Activated effector memory CD4-positive, alpha-beta T cell treated with Interleukin-2 at 50 U/mL for 16 hours (primary cell): ENCODE results near the gene SNF8.
"Not testable (repeated sequence)": the region's sequence is repeated elsewhere in the genome, so short reads cannot be mapped to it uniquely, and the experiment has no call there.

Experiments used
- DNase-seq: peaks from one replicate; pipeline ENCODE4 v3.0.0-alpha.2; 2020

SNF8 gene, protein sequence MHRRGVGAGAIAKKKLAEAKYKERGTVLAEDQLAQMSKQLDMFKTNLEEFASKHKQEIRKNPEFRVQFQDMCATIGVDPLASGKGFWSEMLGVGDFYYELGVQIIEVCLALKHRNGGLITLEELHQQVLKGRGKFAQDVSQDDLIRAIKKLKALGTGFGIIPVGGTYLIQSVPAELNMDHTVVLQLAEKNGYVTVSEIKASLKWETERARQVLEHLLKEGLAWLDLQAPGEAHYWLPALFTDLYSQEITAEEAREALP

DNA sequence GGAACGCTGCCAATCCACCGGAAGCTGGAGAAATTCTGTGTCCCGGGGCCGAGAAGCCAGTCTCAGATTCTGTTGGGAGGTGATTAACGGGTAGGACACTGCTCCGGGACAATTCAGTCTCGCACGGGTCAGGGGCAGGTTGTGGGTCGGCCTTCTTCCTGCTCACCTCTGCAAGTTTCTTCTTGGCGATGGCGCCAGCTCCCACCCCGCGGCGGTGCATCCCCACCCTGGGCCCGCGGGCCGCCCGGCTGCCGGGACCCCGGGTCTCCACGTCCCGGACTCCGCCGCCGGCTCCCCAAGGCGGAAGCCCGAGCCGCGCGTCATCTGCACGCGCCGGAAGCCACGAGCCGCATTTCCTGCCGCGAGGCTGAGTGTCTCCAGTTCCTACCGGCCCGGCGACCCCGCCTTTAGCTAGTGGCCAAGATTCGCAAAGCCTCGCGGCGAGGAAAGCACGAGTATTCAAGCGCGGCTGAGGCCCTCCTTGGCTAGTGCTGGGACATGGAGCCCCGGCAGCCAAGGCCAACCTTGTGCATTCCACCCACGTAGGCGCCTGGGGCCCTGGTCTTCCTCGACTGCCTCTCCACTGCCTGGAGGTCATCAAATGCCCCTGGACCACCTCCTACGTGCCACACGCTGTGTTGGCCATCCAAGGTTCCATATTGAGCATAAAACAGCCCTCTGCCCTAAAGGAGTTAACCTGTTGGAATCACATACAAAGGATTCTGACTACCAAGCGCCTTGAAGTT lies at the start of gene SNF8:
Gene SNF8, minus strand, starts transcription at position 328 of the 746 bp plus-strand sequence. Its CDS starts 108 bp downstream, at position 220.
- peak; percentile 89 for DNase-seq

GRCh38 chr17:48993951-48994350 lies 49.3 kb upstream of the SNF8 start:
- no peak for DNase-seq

DNA sequence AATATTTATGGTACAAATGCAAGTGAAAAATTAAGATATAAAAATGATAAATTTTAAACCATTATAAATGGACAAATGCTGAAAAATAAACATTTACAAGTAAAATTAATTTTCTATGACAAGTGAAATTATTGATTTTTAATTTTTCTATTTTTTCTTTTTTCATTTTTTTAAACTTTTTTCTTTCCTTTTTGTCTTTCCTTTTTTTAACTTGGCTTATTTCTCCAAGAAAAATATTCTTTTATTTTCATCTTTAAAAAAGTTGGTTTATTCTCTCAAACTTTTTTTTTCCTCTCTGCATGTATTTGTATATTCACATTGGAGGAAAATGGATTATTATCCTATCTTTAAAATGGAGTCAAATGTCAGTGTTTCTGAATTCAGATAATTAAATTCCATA lies 48.7 kb upstream of the SNF8 start:
- no peak for DNase-seq

- no peak for DNase-seq
Measured at GRCh38 chr17:48992444-48992843, 47.8 kb upstream of the SNF8 start.

- DNase-seq: no peak
Measured at GRCh38 chr17:48990882-48991357, 46.3 kb upstream of the SNF8 start.

DNA sequence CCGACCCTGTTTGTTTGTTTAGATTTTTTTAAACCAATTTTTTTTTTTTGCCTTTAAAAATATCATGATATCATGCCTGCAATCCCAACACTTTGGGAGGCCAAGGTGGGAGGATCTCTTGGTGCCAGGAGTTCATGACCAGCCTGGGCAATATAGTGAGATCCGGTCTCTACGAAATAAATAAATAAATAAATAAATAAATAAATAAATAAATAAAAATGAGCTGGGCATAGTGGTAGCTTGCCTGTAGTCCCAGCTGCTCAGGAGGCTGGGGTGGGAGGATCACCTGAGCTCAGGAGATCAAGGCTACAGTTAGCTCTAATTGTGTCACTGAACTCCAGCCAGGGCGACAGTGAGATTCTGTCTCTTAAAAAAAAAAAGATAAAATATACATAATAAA lies 44.5 kb upstream of the SNF8 start:
- DNase-seq: no peak

GRCh38 chr17:48985436-48986245 lies 41.0 kb upstream of the SNF8 start:
- DNase-seq: no peak

GRCh38 chr17:48981927-48982539 lies 37.4 kb upstream of the SNF8 start:
- DNase-seq: no peak

DNA sequence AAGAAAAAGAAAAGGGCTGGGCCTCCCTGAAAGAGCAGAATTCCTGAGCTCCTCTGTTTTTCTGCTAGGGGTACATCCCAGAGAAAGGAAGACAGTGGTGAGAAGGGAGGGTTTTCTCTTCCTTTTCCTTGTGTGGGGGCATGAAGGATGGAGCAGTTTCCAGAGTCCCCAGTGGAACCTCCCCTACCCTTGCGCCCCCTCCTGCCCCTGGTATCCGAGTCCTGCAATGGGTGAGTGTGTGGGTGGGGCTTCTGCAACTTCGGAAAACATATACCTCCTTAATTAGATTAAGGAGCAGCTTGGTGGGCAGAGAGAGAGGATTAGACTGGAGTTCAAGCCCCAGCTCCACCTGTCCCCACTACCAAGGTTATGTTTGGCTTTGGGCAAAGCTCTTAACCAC lies 29.2 kb upstream of the SNF8 start:
- DNase-seq: no peak

GRCh38 chr17:48972749-48973097 lies 28.1 kb upstream of the SNF8 start:
- no peak for DNase-seq

DNA sequence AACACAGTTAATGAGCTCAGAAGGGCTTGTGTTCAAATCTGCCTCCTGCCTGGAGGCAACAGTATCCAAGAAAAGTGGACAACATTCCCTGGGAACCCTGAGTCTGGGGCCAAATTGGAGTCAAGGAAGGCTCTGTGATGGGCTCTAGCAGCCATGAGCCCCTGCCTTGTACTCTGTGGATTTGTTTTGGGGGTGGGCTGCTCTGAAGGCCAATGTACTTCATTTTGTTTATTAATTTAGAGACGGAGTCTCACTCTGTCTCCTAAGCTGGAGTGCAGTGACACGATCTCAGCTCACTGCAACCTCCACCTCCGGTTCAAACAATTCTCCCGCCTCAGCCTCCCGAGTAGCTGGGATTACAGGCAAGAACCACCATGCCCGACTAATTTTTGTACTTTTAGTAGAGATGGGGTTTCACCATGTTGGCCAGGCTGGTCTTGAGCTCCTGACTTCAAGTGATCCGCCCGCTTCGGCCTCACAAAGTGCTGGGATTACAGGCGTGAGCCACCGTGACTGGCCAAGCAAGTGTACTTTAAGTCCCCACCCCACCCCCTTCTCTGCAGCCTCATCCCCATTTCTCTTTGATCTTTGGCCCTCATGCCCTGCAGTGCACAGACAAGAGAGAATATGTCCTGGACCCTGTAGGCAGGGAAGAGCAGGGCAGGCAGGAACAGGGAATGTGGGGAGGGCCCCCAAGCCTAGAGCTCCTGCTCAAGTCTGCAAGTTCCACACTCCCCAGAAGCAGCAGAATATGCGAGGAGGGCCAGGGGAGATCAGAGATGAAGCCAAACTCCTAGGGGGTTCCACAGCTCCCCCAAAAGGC lies 26.4 kb upstream of the SNF8 start:
- no peak for DNase-seq

DNA sequence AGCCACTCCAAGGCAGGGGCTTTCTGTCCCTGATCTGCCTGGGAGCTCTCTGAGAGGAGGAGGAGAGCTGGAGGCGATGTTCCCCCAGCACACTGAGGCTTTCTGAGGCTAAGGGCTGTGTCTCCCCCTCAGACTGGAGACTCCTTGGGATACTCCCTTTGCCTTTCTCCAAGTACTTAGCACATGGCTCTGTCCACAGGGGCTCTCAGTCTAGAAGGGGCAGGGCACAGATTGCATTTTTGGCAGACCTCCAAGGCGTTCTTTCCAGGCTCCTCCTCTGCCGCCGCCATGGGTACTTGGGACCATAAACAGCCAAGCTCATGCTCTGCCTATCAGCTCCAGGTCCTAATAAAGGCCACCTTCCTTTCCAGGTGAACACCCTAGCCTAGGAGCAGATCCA lies 25.6 kb upstream of the SNF8 start:
- no peak for DNase-seq

DNA sequence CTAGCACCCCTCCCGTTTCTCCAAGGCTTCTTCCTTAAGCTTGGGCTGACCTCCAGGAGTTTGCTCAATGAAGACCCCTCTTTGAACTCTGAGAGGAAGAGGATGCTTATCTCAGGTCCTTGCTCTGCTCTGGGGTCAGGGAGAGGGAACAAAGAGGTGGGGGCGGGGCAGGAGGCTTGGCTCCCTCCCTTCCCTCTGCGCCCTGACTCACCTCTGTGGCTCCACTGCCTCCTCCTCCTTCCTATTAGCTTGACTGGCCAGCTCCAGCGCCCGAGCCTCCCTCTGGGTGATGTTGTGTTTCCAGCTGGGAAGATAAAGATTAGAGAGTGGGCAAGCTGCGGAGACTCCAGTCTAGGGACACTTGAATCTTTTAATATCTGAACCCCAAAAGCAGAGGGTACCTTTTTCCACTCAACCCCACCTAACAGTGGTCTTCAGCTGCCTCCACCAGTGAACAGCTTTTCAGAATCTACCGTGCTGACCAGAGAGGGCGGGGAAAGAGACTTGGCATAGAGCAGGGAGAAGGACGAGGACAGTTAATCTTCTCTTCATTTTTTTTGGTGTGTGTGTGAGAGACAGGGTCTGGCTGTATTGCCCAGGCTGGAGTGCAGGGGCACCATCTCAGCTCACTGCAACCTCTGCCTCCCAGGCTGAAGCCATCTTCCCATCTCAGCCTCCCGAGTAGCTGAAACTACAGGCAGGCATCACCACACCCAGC lies 17.0 kb upstream of the SNF8 start:
- DNase-seq: no peak

DNA sequence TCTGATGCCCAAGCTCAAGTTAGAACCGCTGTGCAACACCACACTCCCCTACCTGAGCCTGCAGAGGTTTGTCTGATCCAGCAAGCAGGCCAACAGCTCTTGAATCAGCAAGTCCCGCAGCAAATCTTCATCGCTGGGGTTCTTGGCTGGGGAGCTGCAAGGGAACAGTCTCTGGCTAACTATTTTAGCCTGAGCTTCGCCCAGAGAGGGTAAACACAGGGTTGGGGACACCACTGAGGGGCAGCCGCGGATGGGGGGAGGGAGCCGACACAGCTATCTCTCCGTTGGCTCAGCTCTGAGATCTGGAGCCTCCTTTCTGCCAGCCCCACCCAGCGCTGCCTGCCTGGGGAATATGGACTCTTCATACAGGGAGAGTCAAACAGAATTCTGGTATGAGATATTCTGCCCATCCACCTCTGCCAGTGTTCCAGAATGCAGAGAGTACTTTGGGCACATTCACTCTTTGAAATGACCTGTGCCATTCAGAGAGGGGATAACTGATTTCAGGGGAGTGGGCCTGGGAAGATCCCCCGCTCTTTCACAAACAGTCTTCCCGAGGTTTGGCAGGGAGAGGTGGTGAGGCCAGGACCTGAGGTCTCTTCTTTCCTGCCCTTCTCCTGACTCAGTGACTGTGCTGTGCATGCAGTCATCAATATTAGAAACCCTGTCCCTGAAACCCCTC lies 16.3 kb upstream of the SNF8 start:
- no peak for DNase-seq

DNA sequence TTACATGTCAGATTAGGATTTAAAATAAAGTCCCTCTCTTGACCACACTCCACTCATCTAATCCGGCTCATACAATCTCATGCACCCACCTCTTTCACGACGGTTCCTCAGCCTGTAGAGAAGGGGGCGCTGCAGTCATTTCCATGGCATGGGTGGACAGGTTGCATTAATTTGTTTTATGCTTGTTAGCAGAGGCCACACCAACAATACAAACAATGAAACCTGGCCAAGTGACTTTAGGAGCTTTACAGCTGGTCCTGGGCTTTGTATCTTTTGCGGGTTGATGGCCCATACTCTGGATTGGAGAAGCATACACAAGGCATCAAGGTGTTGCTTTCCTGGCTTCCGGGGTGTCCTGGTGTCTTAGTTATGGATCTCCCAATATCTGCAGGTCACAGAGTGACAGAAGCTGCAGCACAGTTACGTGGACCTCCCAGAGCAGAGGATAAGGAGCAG lies 9.7 kb upstream of the SNF8 start:
- no peak for DNase-seq

DNA sequence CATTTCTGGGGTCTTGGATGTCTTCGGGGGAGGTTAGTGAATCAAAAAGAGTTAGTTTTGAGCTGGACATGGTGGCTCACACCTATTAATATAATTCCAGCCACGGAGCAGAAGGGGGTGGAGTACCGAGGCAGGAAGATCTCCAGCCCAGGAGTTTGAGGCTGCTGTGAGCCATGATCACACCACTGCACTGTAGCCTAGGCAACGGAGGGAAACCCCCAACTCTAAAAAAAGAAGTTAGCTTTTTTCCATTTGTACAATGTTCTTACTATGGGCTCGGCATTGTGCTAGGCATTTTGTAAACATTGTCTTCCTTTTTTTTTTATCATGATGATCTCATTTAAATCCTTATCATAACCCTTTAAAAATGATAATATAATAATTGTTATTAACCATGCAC lies 8.3 kb upstream of the SNF8 start:
- DNase-seq: no peak

GRCh38 chr17:48951572-48951971 lies 6.9 kb upstream of the SNF8 start:
- no peak for DNase-seq

- DNase-seq: not testable (repeated sequence)
Measured at GRCh38 chr17:48945261-48945651, 614 bp upstream of the SNF8 start.

DNA sequence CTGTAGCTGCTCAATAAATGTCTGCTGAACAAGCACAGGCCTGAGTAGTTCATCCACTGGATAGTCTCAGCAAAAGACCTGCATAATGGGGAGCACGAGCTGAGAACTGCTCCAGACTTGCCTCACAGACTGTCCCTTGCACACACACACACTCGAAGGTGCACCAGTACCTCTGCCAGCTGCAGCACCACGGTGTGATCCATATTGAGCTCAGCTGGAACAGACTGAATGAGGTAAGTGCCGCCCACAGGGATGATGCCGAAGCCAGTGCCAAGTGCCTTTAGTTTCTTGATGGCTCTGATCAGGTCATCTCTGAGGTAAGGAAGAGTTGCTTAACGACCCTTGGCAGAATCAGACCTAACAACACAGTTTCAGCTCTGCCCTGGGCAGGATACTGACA lies 11.6 kb downstream of the SNF8 start:
- no peak for DNase-seq

GRCh38 chr17:48930435-48930873 lies 14.2 kb downstream of the SNF8 start:
- DNase-seq: no peak

DNA sequence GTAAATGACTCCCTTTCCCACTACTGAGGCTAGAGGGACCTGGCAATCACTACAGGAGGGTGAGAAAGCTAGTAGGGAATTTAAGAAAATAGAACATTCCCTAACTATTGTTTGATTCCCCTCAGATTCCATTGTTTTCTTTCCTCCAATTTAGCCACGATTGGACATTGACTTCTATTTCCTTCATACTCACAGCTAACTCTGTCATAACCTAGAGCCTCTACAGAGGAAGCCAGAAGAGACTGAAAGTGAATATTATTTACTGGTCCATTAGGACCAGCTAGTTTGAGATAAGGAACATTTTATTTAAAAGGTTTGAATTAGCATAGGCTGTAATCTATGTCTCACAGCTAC lies 14.9 kb downstream of the SNF8 start:
- no peak for DNase-seq
